OCI-LY7 (cell line): ENCODE data around the gene TGM2. TPM values are rescaled to one million over a fixed set of nuclear protein-coding genes. Genes with fewer than 3 reads are reported as not detected.

Source experiments
- BruUV-seq: library from RNA; stranded (reverse); fragments of 400-500 nt; replicated peaks from 2 replicates; lab custom pipeline; 2021; lab: Mats Ljungman, UMichigan
- CTCF ChIA-PET: fragments of 300-600 bp; sonication (Branson Sonifier 250); formaldehyde crosslinking; loops from one replicate; lab custom pipeline; 2022; ENCODE audit warnings: antibody characterized with exemption; ENCODE audit not compliant: unreplicated experiment; lab: Charles Lee
- POLR2A ChIA-PET: fragments of 300-600 bp; sonication (Branson Sonifier 250); formaldehyde crosslinking; loops from one replicate; lab custom pipeline; 2022; ENCODE audit warnings: antibody characterized with exemption; lab: Charles Lee
- DNase-seq: peaks from one replicate; pipeline ENCODE4 v3.0.0-alpha.2; 2015; ENCODE audit warnings: low spot score
- H2AFZ ChIP-seq: fragments of 200-600 bp; sonication (generic), shearing (Covaris generic); 2 replicates; pipeline ENCODE4 v1.6.1; 2014; ENCODE audit warnings: mild to moderate bottlenecking, antibody characterized with exemption, low read length, moderate library complexity
- H3K27ac ChIP-seq: fragments of 200-600 bp; sonication (generic); 2 replicates; pipeline ENCODE4 v1.5.1; 2014; ENCODE audit warnings: mixed run types, low read depth, mild to moderate bottlenecking, moderate library complexity, low read length, inconsistent platforms; ENCODE audit not compliant: poor library complexity, severe bottlenecking
- H3K36me3 ChIP-seq: fragments of 200-600 bp; sonication (generic); 2 replicates; pipeline ENCODE4 v1.6.1; 2014; ENCODE audit warnings: mild to moderate bottlenecking, antibody characterized with exemption, low read length, moderate library complexity, mixed read lengths; ENCODE audit not compliant: insufficient read depth
- H3K4me1 ChIP-seq: fragments of 200-600 bp; sonication (generic); 2 replicates; pipeline ENCODE4 v1.5.1; 2014; ENCODE audit warnings: mild to moderate bottlenecking, low read length; ENCODE audit not compliant: insufficient read depth, poor library complexity, severe bottlenecking
- H3K4me2 ChIP-seq: fragments of 200-600 bp; sonication (generic); 2 replicates; pipeline ENCODE4 v1.6.1; 2014; ENCODE audit warnings: mild to moderate bottlenecking, low read length
- H3K4me3 ChIP-seq: fragments of 200-600 bp; sonication (generic); 2 replicates; pipeline ENCODE4 v1.5.1; 2014; ENCODE audit warnings: mild to moderate bottlenecking, low read depth, low read length; ENCODE audit not compliant: poor library complexity, severe bottlenecking
- H3K79me2 ChIP-seq: fragments of 200-600 bp; sonication (generic); 2 replicates; pipeline ENCODE4 v1.6.1; 2016; ENCODE audit warnings: low read depth, mild to moderate bottlenecking, low read length, moderate library complexity, mixed read lengths; ENCODE audit not compliant: insufficient read depth
- H3K9me2 ChIP-seq: fragments of 200-600 bp; sonication (generic); 2 replicates; pipeline ENCODE4 v1.6.1; 2016; ENCODE audit warnings: mild to moderate bottlenecking, low read length, mixed read lengths; ENCODE audit not compliant: insufficient read depth
- H3K9me3 ChIP-seq: fragments of 200-600 bp; sonication (generic); 2 replicates; pipeline ENCODE4 v1.6.1; 2014; ENCODE audit warnings: mild to moderate bottlenecking, mixed run types, low read length, mixed read lengths
- H4K20me1 ChIP-seq: fragments of 200-600 bp; sonication (generic); 2 replicates; pipeline ENCODE4 v1.6.1; 2014; ENCODE audit warnings: mild to moderate bottlenecking, antibody characterized with exemption, low read length, moderate library complexity, mixed read lengths; ENCODE audit not compliant: insufficient read depth
- CTCF ChIP-seq: fragments of 200-600 bp; sonication (generic); conservative IDR thresholded peaks from 2 replicates; pipeline ENCODE4 v1.5.1; 2014; ENCODE audit warnings: mild to moderate bottlenecking, antibody characterized with exemption, low read length, moderate library complexity, mixed read lengths
- EZH2phosphoT487 ChIP-seq: fragments of 200-600 bp; sonication (generic); IDR thresholded peaks from 2 replicates; pipeline ENCODE4 v1.6.1; 2018; ENCODE audit warnings: low read depth, borderline replicate concordance, mild to moderate bottlenecking, mixed run types, antibody characterized with exemption, low read length, moderate library complexity, mixed read lengths
- intact Hi-C: fragments of 100-400 bp; cut with micrococcal nuclease; formaldehyde crosslinking; loops from one replicate; pipeline ENCODE4 v1.10.0; 2022; ENCODE audit not compliant: unreplicated experiment
- total RNA-seq, 2 experiments: library from RNA; depleted of rRNA in 1 of 2; stranded (reverse); fragments of >200 nt in 1 of 2; shearing (Covaris generic) in 1 of 2; gene quantifications; 2 replicates each; pipeline ENCODE4 v1.2.3, GENCODE V29; 2014 to 2022

The TGM2 gene
- total RNA-seq, 2 experiments from 2014 or later: not detected

- H2AFZ ChIP-seq: no peak overlapping the region
- H3K9me3 ChIP-seq: no peaks in the 10 kb centered on the region
- DNase-seq: no peak
- intact Hi-C loops: no loop called here
- ChIA-PET CTCF (interaction anchor here (0.6 to 0.7 kb wide), 2 partner anchors 78 to 125 kb away, joined by 3 to 8 read pairs; no protein-coding TSS in a partner anchor), POLR2A (no interaction called here)
- H4K20me1 ChIP-seq: no peaks in the 10 kb centered on the region
- no peaks in the 10 kb centered on the region for H3K9me2 ChIP-seq
- no TSS peak for BruUV-seq
- H3K4me3 ChIP-seq: no peak overlapping the region
- no peaks in the 10 kb centered on the region for H3K79me2 ChIP-seq
- H3K36me3 ChIP-seq: no peaks in the 10 kb centered on the region
- no peaks in the 10 kb centered on the region for H3K4me1 ChIP-seq
- TF ChIP-seq CTCF: no peak
- no peak for TF ChIP-seq EZH2phosphoT487
- H3K27ac ChIP-seq: no peak overlapping the region
- H3K4me2 ChIP-seq: no peak overlapping the region
Observed at GRCh38 chr20:38146628-38147027, 18.4 kb downstream of the TGM2 start.

GRCh38 chr20:38146156-38146555 lies 18.9 kb downstream of the TGM2 start:
- H2AFZ ChIP-seq: no peak overlapping the region
- no peak overlapping the region for H3K4me2 ChIP-seq
- H4K20me1 ChIP-seq: no peaks in the 10 kb centered on the region
- no peaks in the 10 kb centered on the region for H3K9me3 ChIP-seq
- H3K27ac ChIP-seq: no peak overlapping the region
- intact Hi-C loops: no loop called here
- TF ChIP-seq CTCF (no peak), EZH2phosphoT487 (no peak)
- BruUV-seq: no TSS peak
- ChIA-PET CTCF (interaction anchor here (0.7 kb wide), 1 partner anchor 125 kb away, joined by 8 read pairs; no protein-coding TSS in a partner anchor), POLR2A (no interaction called here)
- H3K4me3 ChIP-seq: no peak overlapping the region
- no peaks in the 10 kb centered on the region for H3K36me3 ChIP-seq
- no peaks in the 10 kb centered on the region for H3K79me2 ChIP-seq
- H3K4me1 ChIP-seq: no peaks in the 10 kb centered on the region
- no peak for DNase-seq
- no peaks in the 10 kb centered on the region for H3K9me2 ChIP-seq

DNA sequence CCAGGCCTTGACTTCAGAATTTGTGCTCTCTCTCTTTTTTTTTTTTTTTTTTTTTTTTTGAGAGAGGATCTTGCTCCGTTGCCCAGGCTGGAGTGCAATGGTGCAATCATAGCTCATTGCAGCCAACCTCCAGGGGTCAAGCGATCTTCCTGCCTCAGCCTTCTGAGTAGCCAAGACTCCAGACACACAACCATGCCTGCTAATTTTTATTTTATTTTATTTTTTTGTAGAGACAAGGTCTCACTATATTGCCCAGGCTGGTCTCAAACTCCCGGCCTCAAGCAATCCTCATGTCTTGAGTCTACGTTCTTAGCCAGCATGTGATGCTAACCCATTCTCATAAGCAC lies 19.4 kb downstream of the TGM2 start:
- BruUV-seq: no TSS peak
- ChIA-PET POLR2A (no interaction called here), CTCF (no interaction called here)
- H4K20me1 ChIP-seq: no peaks in the 10 kb centered on the region
- no peak overlapping the region for H3K4me3 ChIP-seq
- H2AFZ ChIP-seq: no peak overlapping the region
- no peak for DNase-seq
- no peak overlapping the region for H3K27ac ChIP-seq
- H3K9me3 ChIP-seq: no peaks in the 10 kb centered on the region
- intact Hi-C loops: no loop called here
- no peaks in the 10 kb centered on the region for H3K9me2 ChIP-seq
- H3K4me2 ChIP-seq: no peak overlapping the region
- no peaks in the 10 kb centered on the region for H3K79me2 ChIP-seq
- TF ChIP-seq EZH2phosphoT487 (no peak), CTCF (no peak)
- no peaks in the 10 kb centered on the region for H3K4me1 ChIP-seq
- H3K36me3 ChIP-seq: no peaks in the 10 kb centered on the region
